GM12865 (cell line): ENCODE measurements around the gene TACC3.

Experiments
- DNase-seq: peaks from one replicate; pipeline ENCODE4 v3.0.0; 2010; ENCODE audit warnings: low read depth
- H3K4me3 ChIP-seq: 2 replicates; pipeline ENCODE4 v1.5.1; 2011; ENCODE audit warnings: mild to moderate bottlenecking, low read depth, low read length, control low read depth
- TF ChIP-seq, protein P1 (sequence below): IDR thresholded peaks from 2 replicates; pipeline ENCODE4 v1.5.1; 2011; ENCODE audit warnings: low read length, control low read depth, low read depth, inconsistent platforms; ENCODE audit not compliant: insufficient read depth; ENCODE audit errors: missing control alignments

The TACC3 gene

GRCh38 chr4:1726146-1726934, 5.0 kb downstream of the TACC3 start:
- DNase-seq: peak; percentile 89
- no peak overlapping the region for H3K4me3 ChIP-seq
- TF ChIP-seq, protein P1, sequence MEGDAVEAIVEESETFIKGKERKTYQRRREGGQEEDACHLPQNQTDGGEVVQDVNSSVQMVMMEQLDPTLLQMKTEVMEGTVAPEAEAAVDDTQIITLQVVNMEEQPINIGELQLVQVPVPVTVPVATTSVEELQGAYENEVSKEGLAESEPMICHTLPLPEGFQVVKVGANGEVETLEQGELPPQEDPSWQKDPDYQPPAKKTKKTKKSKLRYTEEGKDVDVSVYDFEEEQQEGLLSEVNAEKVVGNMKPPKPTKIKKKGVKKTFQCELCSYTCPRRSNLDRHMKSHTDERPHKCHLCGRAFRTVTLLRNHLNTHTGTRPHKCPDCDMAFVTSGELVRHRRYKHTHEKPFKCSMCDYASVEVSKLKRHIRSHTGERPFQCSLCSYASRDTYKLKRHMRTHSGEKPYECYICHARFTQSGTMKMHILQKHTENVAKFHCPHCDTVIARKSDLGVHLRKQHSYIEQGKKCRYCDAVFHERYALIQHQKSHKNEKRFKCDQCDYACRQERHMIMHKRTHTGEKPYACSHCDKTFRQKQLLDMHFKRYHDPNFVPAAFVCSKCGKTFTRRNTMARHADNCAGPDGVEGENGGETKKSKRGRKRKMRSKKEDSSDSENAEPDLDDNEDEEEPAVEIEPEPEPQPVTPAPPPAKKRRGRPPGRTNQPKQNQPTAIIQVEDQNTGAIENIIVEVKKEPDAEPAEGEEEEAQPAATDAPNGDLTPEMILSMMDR: peak; percentile 95

GRCh38 chr4:1727117-1728031, 6.1 kb downstream of the TACC3 start:
- no peak for DNase-seq
- H3K4me3 ChIP-seq: no peak overlapping the region
- TF ChIP-seq, protein P1: no peak

DNA sequence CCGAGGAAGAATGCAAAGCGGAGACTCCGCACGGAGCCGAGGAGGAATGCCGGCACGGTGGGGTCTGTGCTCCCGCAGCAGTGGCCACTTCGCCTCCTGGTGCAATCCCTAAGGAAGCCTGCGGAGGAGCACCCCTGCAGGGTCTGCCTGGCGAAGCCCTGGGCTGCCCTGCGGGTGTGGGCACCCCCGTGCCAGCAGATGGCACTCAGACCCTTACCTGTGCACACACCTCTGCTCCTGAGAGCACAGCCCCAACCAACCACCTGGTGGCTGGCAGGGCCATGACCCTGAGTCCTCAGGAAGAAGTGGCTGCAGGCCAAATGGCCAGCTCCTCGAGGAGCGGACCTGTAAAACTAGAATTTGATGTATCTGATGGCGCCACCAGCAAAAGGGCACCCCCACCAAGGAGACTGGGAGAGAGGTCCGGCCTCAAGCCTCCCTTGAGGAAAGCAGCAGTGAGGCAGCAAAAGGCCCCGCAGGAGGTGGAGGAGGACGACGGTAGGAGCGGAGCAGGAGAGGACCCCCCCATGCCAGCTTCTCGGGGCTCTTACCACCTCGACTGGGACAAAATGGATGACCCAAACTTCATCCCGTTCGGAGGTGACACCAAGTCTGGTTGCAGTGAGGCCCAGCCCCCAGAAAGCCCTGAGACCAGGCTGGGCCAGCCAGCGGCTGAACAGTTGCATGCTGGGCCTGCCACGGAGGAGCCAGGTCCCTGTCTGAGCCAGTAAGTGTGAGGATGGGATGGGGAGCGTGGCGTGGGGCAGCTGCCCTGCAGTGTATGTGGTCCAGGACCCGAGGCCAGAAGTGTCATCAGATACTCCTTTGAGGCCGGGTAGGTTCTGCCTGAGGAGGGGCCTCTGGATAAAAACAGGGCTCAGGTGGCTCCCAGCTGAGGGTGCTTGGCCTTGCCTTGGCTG, 7.0 kb downstream of the TACC3 start:
- TF ChIP-seq, protein P1: no peak
- H3K4me3 ChIP-seq: no peak overlapping the region
- DNase-seq: no peak

- TF ChIP-seq, protein P1: no peak
- no peak for DNase-seq
- H3K4me3 ChIP-seq: no peak overlapping the region
These were observed 9.3 kb downstream of the TACC3 start for GRCh38 chr4:1730532-1731135.

DNA sequence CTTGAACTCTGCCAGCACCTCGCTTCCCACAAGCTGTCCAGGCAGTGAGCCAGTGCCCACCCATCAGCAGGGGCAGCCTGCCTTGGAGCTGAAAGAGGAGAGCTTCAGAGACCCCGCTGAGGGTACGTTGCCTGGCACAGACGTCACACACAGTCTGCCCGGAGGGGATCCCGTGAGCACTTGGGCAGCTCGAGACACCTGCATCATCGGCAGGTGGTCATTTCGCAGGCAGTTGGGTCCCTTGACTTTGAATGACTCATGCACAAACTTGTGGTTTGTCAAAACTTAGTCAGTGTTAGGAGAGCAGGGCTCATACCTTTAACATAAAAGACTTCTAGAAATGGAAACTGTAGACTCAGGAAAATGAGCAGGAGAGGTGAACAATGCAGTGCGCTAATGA, 9.9 kb downstream of the TACC3 start:
- no peak overlapping the region for H3K4me3 ChIP-seq
- TF ChIP-seq, protein P1: no peak
- DNase-seq: no peak

GRCh38 chr4:1732911-1733310, 11.6 kb downstream of the TACC3 start:
- TF ChIP-seq, protein P1: no peak
- no peak for DNase-seq
- H3K4me3 ChIP-seq: no peak overlapping the region
